ENCODE results near the gene DGCR6L.
A peak's percentile ranks its signal among the peaks of the same experiment; 100 is the strongest.
"Not testable (repeated sequence)": the region's sequence is repeated elsewhere in the genome, so short reads cannot be mapped to it uniquely, and the experiment has no call there.

Gene DGCR6L

DNA sequence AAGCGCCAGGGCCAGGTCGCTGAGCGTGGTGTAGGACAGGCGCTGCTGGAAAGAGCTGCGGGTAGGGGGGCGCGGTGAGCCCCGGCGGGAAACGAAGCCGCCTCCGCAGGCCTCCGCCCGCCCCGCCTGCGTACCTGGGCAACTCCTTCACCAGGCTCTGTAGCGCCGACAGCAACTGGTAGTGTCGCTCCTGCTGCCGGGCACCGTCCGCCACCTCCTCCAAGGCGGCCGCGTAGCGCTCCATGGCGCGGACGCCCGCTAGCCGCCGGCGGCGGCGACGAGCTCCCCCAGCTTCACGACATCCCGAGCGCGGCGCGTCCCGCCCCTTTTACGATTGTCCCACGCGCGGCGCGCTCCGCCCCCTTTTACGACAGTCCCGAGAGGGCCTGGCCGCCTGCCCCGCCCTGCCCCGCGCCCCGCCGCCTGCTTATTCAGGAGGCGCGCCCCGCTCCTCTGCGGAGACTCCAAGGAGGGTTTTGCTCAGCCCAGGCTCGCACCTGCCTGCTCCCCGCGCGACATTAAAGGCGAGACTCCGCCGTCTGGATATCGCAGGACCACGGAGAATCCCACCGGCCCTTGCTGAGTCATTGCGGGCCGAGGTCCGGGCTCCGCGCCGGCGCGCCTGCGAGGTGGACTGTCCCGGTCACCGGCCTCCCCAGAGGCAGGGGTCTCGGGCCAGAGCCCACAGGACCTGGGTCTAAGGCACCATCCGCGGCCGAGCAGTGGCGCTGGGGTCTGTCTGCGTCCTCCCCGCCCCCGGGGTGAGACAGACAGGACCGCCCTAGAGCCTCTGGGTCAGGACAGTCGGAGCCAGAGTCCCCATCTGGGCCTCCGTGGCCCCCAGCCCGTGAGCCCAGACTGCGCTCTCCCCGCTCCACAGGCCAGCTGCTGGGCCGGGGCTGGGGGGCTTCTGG is at the start of gene DGCR6L:
DGCR6L (minus strand) TSS at position 316 of the 914 bp plus-strand sequence; CDS start at position 244, 72 bp downstream.
- H3K4me3 ChIP-seq (ENCODE audit: low read depth, low read length), result peak within 1 kb of the TSS; percentile 88
- TF ChIP-seq, protein P1, sequence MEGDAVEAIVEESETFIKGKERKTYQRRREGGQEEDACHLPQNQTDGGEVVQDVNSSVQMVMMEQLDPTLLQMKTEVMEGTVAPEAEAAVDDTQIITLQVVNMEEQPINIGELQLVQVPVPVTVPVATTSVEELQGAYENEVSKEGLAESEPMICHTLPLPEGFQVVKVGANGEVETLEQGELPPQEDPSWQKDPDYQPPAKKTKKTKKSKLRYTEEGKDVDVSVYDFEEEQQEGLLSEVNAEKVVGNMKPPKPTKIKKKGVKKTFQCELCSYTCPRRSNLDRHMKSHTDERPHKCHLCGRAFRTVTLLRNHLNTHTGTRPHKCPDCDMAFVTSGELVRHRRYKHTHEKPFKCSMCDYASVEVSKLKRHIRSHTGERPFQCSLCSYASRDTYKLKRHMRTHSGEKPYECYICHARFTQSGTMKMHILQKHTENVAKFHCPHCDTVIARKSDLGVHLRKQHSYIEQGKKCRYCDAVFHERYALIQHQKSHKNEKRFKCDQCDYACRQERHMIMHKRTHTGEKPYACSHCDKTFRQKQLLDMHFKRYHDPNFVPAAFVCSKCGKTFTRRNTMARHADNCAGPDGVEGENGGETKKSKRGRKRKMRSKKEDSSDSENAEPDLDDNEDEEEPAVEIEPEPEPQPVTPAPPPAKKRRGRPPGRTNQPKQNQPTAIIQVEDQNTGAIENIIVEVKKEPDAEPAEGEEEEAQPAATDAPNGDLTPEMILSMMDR (IDR thresholded peaks at IDR 0.05; ENCODE audit: low read depth, low read length), result no peak

DNA sequence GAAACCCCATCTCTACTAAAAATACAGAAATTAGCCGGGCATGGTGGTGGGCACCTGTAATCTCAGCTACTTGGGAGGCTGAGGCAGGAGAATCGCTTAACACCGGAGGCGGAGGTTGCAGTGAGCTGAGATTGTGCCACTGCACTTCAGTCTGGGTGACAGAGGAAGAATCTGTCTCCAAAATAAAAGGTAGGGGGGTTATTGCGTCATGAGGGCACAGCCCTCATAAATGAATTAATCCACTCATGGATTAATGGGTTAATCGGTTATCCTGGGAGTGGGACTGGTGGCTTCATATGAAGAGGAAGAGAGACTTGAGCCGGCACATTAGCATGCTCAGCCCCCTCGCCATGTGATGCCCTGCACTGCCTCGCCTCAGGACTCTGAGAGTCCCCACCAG is 49.0 kb upstream of the DGCR6L start:
- H3K4me3 ChIP-seq (ENCODE audit: low read depth, low read length), result not testable (repeated sequence)

DNA sequence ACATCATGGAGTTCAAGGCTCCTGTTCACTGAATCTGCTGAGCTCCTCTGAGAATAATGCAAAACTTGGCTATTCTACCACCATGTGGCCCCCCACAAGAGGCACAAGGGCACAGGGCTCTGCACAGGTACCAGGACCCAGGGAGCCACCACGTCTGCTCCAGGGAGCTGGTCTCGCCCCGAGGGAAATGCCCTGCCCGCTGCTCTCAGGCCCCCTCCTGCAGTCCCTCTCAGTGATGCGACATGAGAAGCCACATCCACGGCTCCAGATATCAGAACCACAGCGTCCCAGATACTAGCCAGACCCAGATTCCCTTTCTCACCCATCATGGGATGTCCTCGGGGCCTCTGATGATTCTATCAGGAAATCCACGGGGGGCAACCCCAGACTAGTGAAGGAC is 47.0 kb upstream of the DGCR6L start:
- not testable (repeated sequence) for H3K4me3 ChIP-seq (ENCODE audit: low read depth, low read length)

DNA sequence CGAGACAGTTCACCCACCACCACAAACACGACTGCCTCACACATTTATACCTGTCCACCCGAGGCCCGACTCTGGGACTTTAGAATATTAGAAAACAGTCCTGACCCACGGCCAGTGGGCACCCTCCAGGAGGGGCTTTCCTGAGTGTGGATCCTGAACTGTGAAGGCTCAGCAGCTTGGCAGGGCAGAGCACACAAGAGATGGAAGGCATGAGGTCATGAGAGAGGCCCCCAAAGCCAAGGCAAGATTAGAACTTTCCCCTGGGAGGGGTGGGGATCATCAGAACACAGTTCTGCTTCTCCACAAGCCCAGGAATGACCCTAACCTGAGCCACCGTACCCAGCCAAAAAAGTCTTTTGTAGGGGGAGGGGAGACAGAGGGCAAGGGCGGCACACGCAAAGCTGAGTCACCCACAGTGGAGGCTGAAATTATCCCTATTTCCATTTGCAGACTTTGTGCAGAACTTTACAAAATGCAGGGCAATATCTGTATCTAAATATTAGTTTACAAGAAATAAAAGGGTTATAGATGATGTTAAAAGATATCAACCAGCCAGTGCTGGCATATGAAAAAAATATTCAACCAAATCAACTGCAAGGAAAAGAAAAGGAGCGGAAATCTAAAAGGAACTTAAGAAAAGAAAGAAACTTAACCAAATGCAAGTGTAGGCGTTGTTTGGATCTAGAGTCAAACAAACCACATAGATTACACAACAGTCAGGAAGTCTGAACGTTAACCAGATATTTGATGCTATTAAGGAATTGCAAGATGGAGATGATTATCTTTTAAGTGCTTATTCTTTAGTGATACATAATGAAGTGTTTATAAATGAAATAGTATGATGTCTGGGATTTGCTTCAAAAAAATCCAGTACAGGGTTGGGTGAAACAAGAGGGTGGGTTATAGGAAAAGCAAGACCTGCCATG is 44.7 kb upstream of the DGCR6L start:
- H3K4me3 ChIP-seq (ENCODE audit: low read depth, low read length), result 0 out of 2 replicates have a peak overlapping the region, but pooled peaks have one; percentile 21

DNA sequence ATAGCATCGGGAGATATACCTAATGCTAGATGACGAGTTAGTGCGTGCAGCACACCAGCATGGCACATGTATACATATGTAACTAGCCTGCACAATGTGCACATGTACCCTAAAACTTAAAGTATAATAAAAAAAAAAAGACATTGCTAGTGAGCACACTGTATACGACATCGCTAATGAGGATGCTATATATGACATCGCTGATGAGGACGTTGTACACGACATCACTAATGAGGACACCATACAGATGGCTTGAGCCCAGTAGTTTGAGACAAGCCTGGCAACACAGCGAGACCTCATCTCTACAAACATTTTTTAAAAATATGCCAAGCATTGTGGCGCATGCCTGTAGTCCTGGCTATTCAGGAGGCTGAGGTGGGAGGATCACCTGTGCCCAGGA is 42.5 kb upstream of the DGCR6L start:
- not testable (repeated sequence) for H3K4me3 ChIP-seq (ENCODE audit: low read depth, low read length)

DNA sequence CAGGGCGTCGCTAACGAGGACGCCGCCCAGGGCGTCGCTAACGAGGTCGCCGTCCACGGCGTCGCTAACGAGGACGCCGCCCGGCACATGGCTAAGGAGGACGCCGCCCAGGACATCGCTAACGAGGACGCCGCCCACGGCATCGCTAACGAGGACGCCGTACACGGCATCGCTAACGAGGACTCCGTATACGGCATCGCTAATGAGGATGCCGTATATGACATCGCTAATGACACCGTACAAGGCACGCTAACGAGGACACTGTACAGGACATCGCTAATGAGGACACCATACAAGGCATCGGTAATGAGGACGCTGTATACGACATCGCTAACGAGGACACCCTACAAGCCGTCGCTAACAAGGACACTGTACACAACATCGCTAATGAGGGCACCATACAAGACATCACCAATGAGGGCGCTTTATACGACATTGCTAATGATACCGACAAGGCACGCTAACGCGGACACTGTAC is 41.9 kb upstream of the DGCR6L start:
- H3K4me3 ChIP-seq (ENCODE audit: low read depth, low read length), result not testable (repeated sequence)

DNA sequence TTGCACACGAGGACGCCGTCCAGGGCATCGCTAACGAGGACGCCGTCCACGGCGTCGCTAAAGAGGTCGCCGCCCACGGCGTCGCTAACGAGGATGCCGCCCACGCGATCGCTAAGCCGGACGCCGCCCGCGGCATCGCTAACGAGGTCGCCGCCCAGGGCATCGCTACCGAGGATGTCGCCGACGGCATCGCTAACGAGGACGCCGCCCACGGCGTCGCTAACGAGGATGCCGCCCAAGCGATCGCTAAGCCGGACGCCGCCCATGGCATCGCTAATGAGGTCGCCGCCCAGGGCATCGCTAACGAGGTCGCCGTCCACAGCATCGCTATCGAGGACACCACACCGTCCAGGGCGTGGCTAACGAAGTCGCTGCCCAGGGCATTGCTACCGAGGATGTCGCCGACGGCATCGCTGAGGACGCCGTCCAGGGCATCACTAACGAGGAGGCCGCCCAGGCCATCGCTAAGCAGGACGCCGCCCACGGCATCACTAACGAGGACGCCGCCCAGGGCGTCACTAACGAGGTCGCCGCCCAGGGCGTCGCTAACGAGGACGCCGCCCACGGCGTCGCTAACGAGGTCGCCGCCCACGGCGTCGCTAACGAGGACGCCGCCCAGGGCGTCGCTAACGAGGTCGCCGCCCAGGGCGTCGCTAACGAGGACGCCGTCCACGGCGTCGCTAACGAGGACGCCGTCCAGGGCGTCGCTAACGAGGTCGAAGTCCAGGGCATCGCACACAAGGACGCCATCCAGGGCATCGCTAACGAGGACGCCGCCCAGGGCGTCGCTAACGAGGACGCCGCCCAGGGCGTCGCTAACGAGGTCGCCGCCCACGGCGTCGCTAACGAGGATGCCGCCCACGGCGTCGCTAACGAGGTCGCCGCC is 41.2 kb upstream of the DGCR6L start:
- not testable (repeated sequence) for H3K4me3 ChIP-seq (ENCODE audit: low read depth, low read length)

DNA sequence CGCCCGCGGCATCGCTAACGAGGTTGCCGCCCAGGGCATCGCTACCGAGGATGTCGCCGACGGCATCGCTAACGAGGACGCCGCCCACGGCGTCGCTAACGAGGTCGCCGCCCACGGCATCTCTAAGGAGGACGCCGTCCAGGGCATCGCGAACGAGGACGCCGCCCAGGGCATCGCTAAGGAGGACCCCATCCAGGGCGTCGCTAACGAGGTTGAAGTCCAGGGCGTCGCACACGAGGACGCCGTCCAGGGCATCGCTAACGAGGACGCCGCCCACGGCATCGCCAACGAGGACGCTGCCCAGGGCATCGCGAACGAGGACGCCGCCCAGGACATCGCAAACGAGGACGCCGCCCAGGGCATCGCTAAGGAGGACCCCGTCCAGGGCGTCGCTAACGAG is 40.4 kb upstream of the DGCR6L start:
- not testable (repeated sequence) for H3K4me3 ChIP-seq (ENCODE audit: low read depth, low read length)

DNA sequence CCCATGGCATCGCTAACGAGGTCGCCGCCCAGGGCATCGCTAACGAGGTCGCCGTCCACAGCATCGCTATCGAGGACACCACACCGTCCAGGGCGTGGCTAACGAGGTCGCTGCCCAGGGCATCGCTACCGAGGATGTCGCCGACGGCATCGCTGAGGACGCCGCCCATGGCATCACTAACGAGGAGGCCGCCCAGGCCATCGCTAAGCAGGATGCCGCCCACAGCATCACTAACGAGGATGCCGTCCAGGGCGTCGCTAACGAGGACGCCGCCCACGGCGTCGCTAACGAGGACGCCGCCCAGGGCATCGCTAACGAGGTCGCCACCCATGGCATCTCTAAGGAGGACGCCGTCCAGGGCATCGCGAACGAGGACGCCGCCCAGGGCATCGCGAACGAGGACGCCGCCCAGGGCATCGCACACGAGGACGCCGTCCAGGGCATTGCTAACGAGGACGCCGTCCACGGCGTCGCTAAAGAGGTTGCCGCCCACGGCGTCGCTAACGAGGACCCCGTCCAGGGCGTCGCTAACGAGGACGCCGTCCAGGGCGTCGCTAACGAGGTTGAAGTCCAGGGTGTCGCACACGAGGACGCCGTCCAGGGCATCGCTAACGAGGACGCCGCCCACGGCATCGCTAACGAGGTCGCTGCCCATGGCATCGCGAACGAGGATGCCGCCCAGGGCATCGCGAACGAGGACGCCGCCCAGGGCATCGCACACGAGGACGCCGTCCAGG is 38.8 kb upstream of the DGCR6L start:
- H3K4me3 ChIP-seq (ENCODE audit: low read depth, low read length), result not testable (repeated sequence)

DNA sequence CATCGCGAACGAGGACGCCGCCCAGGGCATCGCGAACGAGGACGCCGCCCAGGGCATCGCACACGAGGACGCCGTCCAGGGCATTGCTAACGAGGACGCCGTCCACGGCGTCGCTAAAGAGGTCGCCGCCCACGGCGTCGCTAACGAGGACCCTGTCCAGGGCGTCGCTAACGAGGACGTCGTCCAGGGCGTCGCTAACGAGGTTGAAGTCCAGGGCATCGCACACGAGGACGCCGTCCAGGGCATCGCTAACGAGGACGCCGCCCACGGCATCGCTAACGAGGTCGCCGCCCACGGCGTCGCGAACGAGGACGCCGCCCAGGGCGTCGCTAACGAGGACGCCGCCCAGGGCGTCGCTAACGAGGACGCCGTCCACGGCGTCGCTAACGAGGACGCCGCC is 38.1 kb upstream of the DGCR6L start:
- not testable (repeated sequence) for H3K4me3 ChIP-seq (ENCODE audit: low read depth, low read length)

DNA sequence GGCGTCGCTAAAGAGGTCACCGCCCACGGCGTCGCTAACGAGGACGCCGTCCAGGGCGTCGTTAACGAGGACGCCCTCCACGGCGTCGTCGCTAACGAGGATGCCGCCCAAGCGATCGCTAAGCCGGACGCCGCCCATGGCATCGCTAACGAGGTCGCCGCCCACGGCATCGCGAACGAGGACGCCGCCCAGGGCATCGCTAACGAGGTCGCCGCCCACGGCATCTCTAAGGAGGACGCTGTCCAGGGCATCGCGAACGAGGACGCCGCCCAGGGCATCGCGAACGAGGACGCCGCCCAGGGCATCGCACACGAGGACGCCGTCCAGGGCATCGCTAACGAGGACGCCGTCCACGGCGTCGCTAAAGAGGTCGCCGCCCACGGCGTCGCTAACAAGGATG is 37.0 kb upstream of the DGCR6L start:
- H3K4me3 ChIP-seq (ENCODE audit: low read depth, low read length), result not testable (repeated sequence)

DNA sequence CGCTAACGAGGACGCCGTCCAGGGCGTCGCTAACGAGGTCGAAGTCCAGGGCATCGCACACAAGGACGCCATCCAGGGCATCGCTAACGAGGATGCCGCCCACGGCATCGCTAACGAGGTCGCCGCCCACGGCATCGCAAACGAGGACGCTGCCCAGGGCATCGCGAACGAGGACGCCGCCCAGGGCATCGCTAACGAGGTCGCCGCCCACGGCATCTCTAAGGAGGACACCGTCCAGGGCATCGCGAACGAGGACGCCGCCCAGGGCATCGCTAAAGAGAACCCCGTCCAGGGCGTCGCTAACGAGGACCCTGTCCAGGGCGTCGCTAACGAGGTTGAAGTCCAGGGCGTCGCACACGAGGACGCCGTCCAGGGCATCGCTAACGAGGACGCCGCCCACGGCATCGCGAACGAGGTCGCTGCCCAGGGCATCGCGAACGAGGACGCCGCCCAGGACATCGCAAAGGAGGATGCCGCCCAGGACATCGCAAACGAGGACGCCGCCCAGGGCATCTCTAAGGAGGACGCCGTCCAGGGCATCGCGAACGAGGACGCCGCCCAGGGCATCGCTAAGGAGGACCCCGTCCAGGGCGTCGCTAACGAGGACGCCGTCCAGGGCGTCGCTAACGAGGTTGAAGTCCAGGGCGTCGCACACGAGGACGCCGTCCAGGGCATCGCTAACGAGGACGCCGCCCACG is 36.2 kb upstream of the DGCR6L start:
- H3K4me3 ChIP-seq (ENCODE audit: low read depth, low read length), result not testable (repeated sequence)

Measured in WI38 (cell line).